AG10803 (cell line): ENCODE data around the gene LAMC3.
A peak's percentile ranks its signal among the peaks of the same experiment; 100 is the strongest.

ENCODE experiments used
- DNase-seq: peaks from one replicate; pipeline ENCODE4 v3.0.0; 2010; ENCODE audit warnings: low read depth
- H3K4me3 ChIP-seq: 2 replicates; pipeline ENCODE4 v1.5.1; 2011; ENCODE audit warnings: mild to moderate bottlenecking, low read length, control low read depth
- TF ChIP-seq, protein P1 (sequence below): conservative IDR thresholded peaks from 2 replicates; pipeline ENCODE4 v1.5.1; 2011; ENCODE audit warnings: mild to moderate bottlenecking, low read length, control low read depth, inconsistent platforms

The LAMC3 gene

GRCh38 chr9:130991778-130992681 lies 16.9 kb upstream of the LAMC3 start:
- H3K4me3 ChIP-seq: no peak overlapping the region
- no peak for DNase-seq
- TF ChIP-seq, protein P1, sequence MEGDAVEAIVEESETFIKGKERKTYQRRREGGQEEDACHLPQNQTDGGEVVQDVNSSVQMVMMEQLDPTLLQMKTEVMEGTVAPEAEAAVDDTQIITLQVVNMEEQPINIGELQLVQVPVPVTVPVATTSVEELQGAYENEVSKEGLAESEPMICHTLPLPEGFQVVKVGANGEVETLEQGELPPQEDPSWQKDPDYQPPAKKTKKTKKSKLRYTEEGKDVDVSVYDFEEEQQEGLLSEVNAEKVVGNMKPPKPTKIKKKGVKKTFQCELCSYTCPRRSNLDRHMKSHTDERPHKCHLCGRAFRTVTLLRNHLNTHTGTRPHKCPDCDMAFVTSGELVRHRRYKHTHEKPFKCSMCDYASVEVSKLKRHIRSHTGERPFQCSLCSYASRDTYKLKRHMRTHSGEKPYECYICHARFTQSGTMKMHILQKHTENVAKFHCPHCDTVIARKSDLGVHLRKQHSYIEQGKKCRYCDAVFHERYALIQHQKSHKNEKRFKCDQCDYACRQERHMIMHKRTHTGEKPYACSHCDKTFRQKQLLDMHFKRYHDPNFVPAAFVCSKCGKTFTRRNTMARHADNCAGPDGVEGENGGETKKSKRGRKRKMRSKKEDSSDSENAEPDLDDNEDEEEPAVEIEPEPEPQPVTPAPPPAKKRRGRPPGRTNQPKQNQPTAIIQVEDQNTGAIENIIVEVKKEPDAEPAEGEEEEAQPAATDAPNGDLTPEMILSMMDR: no peak

GRCh38 chr9:130992682-130993032 lies 16.3 kb upstream of the LAMC3 start:
- no peak for DNase-seq
- TF ChIP-seq, protein P1: no peak

DNA sequence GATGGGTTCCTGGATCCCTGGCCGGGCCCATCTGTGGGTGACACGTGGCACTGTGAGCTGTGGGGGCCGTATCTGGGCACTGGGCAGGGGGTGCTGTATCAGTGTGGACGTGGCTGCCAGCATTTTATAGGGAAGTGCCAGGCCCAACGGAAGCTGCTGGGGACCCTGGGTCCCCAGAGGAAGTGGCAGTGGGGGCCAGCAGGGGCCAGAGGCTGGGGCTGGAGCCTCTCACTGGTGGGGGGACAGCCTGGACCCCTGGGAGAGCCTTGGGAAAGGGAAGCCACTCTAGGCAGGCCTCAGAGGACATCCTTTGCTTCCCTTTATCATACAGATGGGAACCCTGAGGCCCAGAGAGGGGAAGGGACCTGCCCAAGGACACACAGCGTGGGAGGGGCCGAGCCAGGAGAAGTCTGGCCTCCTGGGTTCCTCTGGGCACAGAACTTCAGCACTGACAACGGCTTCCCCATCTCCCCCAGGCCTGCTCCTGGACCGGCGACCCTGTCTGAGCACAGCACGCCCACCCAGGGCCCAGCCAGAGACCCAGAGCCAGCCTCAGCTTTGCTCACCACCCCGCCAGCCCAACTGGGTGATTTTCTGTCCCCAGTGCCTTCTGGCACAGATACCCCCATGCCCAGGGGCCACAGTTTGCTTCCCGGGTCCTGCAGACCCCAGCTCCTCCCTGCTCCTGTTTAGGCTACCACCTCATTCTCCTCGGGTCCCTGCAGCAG lies 15.5 kb upstream of the LAMC3 start:
- H3K4me3 ChIP-seq: no peak overlapping the region
- TF ChIP-seq, protein P1: no peak
- DNase-seq: no peak

More at GRCh38 chr9:130992682-130993032, 16.3 kb upstream of the LAMC3 start:
- no peak overlapping the region for H3K4me3 ChIP-seq

DNA sequence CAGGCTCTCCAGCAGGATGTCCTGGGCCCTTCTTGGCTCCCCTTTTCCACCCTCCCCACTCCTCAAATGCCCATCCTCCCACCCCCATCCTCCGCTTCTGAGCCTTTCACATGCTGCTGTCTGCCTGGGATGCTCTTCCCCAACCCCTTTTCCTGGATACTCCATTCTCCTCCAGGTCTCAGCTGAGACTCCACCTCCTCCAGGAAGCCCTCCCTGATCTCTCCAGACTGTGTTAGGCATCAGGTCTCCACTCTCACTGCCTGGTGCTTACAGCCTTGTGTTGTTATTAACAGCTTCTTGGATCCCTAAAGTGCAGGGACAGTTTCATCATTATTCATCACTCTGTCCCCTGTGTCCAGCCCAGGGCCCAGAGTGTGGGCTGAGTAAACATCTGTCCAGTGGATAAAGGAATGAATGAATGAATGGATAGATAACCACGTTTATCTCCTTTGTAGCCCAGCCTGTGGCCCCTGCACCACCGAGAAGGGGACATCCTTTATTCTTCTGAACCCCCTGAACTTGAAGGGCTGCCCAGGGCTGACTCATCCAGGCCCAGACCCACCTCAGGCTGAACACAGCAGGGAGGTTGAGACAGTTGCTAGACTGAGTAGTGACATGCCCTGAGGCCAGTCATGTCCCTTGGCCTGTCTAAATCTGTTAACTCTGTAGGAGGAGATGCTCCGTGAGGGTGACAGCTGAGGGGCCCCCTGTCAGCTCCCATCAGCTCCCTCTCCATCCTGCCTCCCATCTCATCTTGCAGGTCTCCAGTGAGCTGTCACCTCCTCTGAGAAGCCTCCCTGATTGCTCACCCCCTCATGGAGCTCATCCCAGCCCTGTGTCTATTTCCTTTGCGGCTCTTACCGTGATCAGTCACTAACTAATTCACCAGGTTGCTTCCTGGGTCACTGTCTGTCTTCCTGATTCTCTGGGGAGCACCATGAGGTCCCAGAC lies 14.6 kb upstream of the LAMC3 start:
- DNase-seq: no peak
- TF ChIP-seq, protein P1: no peak
- no peak overlapping the region for H3K4me3 ChIP-seq

DNA sequence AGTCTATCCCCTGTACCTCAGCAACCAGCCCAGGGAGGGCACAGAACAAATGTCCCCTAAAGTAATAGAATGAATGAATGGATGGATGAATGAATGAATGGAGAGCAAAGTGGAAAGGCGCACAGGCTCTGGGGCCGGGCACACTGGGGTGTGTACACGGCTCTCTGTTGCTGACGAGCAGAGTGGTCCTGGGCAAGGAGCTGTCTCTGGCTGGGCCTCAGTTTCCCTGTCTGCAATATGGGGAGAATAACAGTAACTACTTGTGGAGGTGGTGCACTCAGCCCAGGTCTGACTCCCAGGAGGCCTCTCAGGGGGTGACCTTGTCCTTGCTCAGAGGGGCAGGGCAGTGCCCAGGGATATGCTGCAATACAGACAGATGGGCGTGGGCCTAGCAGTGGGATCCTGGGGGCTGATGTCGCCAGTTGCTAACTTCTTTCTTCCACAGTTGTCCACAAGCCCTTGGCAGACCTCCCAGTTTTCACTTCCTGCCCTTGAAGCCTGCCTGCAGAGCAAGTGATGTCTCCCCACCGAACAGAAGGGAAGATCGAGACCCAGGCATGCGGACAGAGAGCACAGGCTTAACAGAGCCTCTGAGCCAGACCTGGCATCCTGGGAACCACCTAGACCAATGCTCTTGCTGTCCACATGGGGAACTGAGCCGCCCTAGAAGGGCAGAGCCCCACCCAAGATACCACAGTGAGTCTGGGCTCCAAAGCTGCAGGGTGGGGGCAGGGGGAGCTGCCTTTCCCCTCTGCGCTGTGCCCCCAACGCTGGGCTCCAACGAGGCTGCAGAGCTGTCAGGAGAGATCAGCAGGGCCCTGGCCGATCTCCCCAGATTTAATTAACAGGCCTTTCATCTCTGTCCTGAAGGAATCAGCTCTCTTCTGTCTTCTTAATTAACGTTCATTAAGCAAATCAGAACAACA lies 13.6 kb upstream of the LAMC3 start:
- H3K4me3 ChIP-seq: no peak overlapping the region
- peak; percentile 63 for DNase-seq
- TF ChIP-seq, protein P1: no peak

DNA sequence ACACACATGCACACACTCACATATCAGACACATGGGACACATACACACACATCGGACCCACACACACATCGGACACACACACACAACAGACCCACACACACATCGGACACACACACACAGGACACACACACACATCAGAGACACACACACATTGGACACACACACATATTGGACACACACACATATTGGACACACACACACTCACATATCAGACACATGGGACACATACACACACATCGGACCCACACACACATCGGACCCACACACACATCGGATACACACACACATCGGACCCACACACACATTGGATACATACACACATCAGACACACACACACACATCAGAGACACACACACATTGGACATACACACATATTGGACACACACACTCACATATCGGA lies 12.8 kb upstream of the LAMC3 start:
- no peak for DNase-seq
- no peak overlapping the region for H3K4me3 ChIP-seq
- TF ChIP-seq, protein P1: no peak
